OCI-LY1 (cell line): ENCODE measurements around the gene LAG3.
A peak's percentile ranks its signal among the peaks of the same experiment; 100 is the strongest.

Source experiments
- H2AFZ ChIP-seq: fragments of 200-600 bp; sonication (generic), shearing (Covaris generic); 2 replicates; pipeline ENCODE4 v1.6.0; 2014; ENCODE audit warnings: antibody characterized with exemption, mild to moderate bottlenecking, low read length
- H3F3A ChIP-seq: fragments of 200-600 bp; sonication (generic), shearing (Covaris generic); 2 replicates; pipeline ENCODE4 v1.6.0; 2014; ENCODE audit warnings: mild to moderate bottlenecking, antibody characterized with exemption, low read length, moderate library complexity; ENCODE audit not compliant: insufficient read depth
- H3K27ac ChIP-seq: fragments of 200-600 bp; sonication (generic); 2 replicates; pipeline ENCODE4 v1.5.1; 2014; ENCODE audit warnings: low read length, mixed run types, mild to moderate bottlenecking, low read depth; ENCODE audit not compliant: poor library complexity, severe bottlenecking
- H3K27me3 ChIP-seq: fragments of 200-600 bp; sonication (generic); 2 replicates; pipeline ENCODE4 v1.6.0; 2014; ENCODE audit warnings: antibody characterized with exemption, mild to moderate bottlenecking, low read length, moderate library complexity; ENCODE audit not compliant: insufficient read depth
- H3K36me3 ChIP-seq: fragments of 200-600 bp; sonication (generic); 2 replicates; pipeline ENCODE4 v1.6.1; 2014; ENCODE audit warnings: mild to moderate bottlenecking, antibody characterized with exemption, low read length, moderate library complexity, mixed read lengths; ENCODE audit not compliant: insufficient read depth
- H3K4me1 ChIP-seq: fragments of 200-600 bp; sonication (generic); 2 replicates; pipeline ENCODE4 v1.5.1; 2014; ENCODE audit warnings: mild to moderate bottlenecking, low read length, moderate library complexity; ENCODE audit not compliant: insufficient read depth, severe bottlenecking
- H3K4me2 ChIP-seq: fragments of 200-600 bp; sonication (generic), shearing (Covaris generic); 2 replicates; pipeline ENCODE4 v1.6.1; 2014; ENCODE audit warnings: low read length
- H3K4me3 ChIP-seq: fragments of 200-600 bp; sonication (generic); 2 replicates; pipeline ENCODE4 v1.5.1; 2014; ENCODE audit warnings: low read length, low read depth, mild to moderate bottlenecking, mixed read lengths; ENCODE audit not compliant: poor library complexity, severe bottlenecking
- H3K79me2 ChIP-seq: fragments of 200-600 bp; shearing (Covaris generic); 2 replicates; pipeline ENCODE4 v1.6.1; 2016; ENCODE audit warnings: mixed run types, low read length, mixed read lengths; ENCODE audit not compliant: insufficient read depth
- H3K9ac ChIP-seq: fragments of 200-600 bp; sonication (generic), shearing (Covaris generic); 2 replicates; pipeline ENCODE4 v1.6.1; 2014; ENCODE audit warnings: mild to moderate bottlenecking, low read length, mixed read lengths
- H3K9me2 ChIP-seq: fragments of 200-600 bp; sonication (generic), shearing (Covaris generic); 2 replicates; pipeline ENCODE4 v1.6.1; 2014; ENCODE audit warnings: low read depth, mild to moderate bottlenecking, low read length, mixed read lengths
- H3K9me3 ChIP-seq: fragments of 200-600 bp; shearing (Covaris generic); 2 replicates; pipeline ENCODE4 v1.6.1; 2014; ENCODE audit warnings: low read length, mixed read lengths
- H4K20me1 ChIP-seq: fragments of 200-600 bp; sonication (generic), shearing (Covaris generic); 2 replicates; pipeline ENCODE4 v1.6.0; 2016; ENCODE audit warnings: mild to moderate bottlenecking, low read length; ENCODE audit not compliant: insufficient read depth
- EZH2 ChIP-seq: fragments of 200-600 bp; sonication (generic), shearing (Covaris generic); IDR thresholded peaks from 2 replicates; pipeline ENCODE4 v1.8.0; 2017; ENCODE audit warnings: borderline replicate concordance, mixed run types, mild to moderate bottlenecking, antibody characterized with exemption, low read length, moderate library complexity, mixed read lengths
- TF ChIP-seq, protein P1 (sequence below): fragments of 200-600 bp; sonication (generic), shearing (Covaris generic); IDR thresholded peaks from 2 replicates; pipeline ENCODE4 v1.5.1; 2017; ENCODE audit warnings: mild to moderate bottlenecking, antibody characterized with exemption, low read length, moderate library complexity, mixed read lengths

LAG3 gene

DNA sequence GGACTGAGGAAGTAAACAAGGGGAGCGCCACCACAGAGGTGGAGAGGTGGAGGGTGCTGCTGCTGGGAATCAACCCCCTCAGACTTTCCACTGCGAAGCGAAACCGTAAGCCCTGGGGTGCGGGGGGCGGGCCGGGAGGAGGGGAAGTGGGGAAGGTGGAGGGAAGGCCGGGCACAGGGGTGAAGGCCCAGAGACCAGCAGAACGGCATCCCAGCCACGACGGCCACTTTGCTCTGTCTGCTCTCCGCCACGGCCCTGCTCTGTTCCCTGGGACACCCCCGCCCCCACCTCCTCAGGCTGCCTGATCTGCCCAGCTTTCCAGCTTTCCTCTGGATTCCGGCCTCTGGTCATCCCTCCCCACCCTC lies at the start of gene LAG3:
LAG3 (plus strand) TSS at position 190 of the 365 bp plus-strand sequence. CDS start 333 bp downstream, outside the sequence.
- Histone ChIP-seq H4K20me1 (no peaks in the 10 kb centered on the region), H3K9me2 (no peaks in the 10 kb centered on the region), H3K79me2 (no peaks in the 10 kb centered on the region), H2AFZ (no peak within 1 kb of the TSS), H3K9ac (no peak within 1 kb of the TSS), H3K9me3 (no peaks in the 10 kb centered on the region), H3K27me3 (peaks cover 19% of the 10 kb centered on the region; the same call in 1 of the 2 replicates), H3K4me1 (peaks cover 7% of the 10 kb centered on the region), H3K36me3 (no peaks in the 10 kb centered on the region), H3K4me3 (no peak within 1 kb of the TSS), H3K4me2 (no peak within 1 kb of the TSS), H3F3A (no peaks in the 10 kb centered on the region), H3K27ac (no peak within 1 kb of the TSS)
- no peak for TF ChIP-seq EZH2
- TF ChIP-seq, protein P1, sequence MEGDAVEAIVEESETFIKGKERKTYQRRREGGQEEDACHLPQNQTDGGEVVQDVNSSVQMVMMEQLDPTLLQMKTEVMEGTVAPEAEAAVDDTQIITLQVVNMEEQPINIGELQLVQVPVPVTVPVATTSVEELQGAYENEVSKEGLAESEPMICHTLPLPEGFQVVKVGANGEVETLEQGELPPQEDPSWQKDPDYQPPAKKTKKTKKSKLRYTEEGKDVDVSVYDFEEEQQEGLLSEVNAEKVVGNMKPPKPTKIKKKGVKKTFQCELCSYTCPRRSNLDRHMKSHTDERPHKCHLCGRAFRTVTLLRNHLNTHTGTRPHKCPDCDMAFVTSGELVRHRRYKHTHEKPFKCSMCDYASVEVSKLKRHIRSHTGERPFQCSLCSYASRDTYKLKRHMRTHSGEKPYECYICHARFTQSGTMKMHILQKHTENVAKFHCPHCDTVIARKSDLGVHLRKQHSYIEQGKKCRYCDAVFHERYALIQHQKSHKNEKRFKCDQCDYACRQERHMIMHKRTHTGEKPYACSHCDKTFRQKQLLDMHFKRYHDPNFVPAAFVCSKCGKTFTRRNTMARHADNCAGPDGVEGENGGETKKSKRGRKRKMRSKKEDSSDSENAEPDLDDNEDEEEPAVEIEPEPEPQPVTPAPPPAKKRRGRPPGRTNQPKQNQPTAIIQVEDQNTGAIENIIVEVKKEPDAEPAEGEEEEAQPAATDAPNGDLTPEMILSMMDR = no peak

DNA sequence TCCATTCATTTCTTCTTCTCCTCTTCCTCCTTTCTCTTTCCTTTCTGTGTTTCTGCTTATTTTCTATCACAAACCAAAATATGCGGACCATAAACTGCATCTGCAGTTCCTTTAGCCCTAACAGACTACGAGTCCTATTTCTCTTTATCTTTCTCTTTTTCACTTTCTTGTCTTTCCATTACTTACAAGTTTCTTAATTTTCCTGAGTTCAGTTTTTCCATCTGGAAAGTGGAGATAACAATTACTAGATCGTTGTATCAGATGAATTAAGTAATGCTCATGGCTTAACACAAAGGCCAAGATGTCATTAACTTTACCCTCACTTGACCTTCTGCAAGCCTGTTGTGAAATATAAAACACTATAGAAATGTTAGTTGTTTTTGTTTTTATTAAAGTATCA lies 49.5 kb upstream of the LAG3 start:
- no peaks in the 10 kb centered on the region for H4K20me1 ChIP-seq
- H3K9ac ChIP-seq = peak overlapping the region; percentile 87
- no peaks in the 10 kb centered on the region for H3K36me3 ChIP-seq
- no peaks in the 10 kb centered on the region for H3K9me3 ChIP-seq
- no peaks in the 10 kb centered on the region for H3K79me2 ChIP-seq
- peak overlapping the region; percentile 76 for H3K27ac ChIP-seq
- H3K9me2 ChIP-seq = no peaks in the 10 kb centered on the region
- H3K27me3 ChIP-seq = no peaks in the 10 kb centered on the region
- peaks cover 37% of the 10 kb centered on the region for H3K4me1 ChIP-seq
- TF ChIP-seq, protein P1 = no peak
- no peak for TF ChIP-seq EZH2
- peak overlapping the region; percentile 69 for H3K4me3 ChIP-seq
- H2AFZ ChIP-seq = no peak overlapping the region
- H3F3A ChIP-seq = peaks cover 7% of the 10 kb centered on the region; the same call in 1 of the 2 replicates
- peak overlapping the region; percentile 89 for H3K4me2 ChIP-seq

DNA sequence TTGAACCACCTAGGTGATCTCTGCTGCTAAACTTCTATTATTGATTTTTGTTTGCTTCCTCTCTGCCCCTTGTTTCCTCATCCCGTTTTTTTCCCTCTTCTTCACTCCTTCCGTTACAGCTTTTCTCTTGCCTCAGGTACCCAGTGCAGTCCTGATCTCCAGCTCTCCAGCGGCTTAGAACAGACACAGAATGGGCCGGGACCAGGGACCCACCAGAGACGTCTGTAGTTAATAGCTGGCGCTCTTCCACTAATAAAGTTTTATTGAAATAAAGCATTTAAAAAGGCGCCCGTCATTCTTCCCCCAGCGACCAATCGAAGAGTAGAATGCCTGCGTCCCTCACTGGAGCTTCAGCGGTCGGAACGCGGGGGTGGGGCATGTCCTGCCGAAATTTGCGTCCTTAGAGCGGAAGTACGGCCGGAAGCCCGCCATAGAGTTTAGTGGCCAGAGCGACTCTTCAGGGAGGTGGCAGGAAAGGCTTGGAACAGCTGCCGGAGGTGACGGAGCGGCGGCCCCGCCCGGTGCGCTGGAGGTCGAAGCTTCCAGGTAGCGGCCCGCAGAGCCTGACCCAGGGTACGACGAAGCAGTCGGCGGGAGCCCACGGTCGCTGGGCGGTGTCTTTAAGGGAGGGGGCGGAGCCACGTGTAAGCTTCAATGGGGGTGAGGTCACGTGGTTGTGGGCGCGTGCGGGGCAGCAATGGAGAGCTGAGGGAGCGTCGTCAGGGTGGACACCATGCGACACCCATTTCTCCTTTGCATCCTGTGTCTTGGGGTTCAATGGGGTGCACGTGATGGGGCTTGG lies 48.5 kb upstream of the LAG3 start, which contains the start of gene COPS7A:
COPS7A (plus strand) TSS at position 440 of the 802 bp plus-strand sequence. CDS start 611 bp downstream, outside the sequence.
- no peaks in the 10 kb centered on the region for H3K9me2 ChIP-seq
- peak within 1 kb of the TSS; percentile 90 for H2AFZ ChIP-seq
- H3K4me2 ChIP-seq = peak within 1 kb of the TSS; percentile 89
- no peaks in the 10 kb centered on the region for H3K79me2 ChIP-seq
- no peaks in the 10 kb centered on the region for H4K20me1 ChIP-seq
- peak within 1 kb of the TSS; percentile 69 for H3K4me3 ChIP-seq
- peaks cover 9% of the 10 kb centered on the region; the same call in 1 of the 2 replicates for H3K36me3 ChIP-seq
- H3K4me1 ChIP-seq = peaks cover 37% of the 10 kb centered on the region
- peak within 1 kb of the TSS; percentile 87 for H3K9ac ChIP-seq
- TF ChIP-seq, protein P1 = no peak
- no peak for TF ChIP-seq EZH2
- peak within 1 kb of the TSS; percentile 76 for H3K27ac ChIP-seq
- no peaks in the 10 kb centered on the region for H3K27me3 ChIP-seq
- no peaks in the 10 kb centered on the region for H3K9me3 ChIP-seq
- peaks cover 7% of the 10 kb centered on the region; the same call in 1 of the 2 replicates for H3F3A ChIP-seq
